Thoracic aorta (tissue), 2 donors: ENCODE results near the gene WSCD2. TPM values are rescaled to one million over a fixed set of nuclear protein-coding genes. Genes with fewer than 3 reads are reported as not detected.

Experiments used
- ATAC-seq: fragments of 150-250 bp; one replicate; pipeline ENCODE4 v1.8.0; 2017; ENCODE audit warnings: low read depth; ENCODE audit not compliant: insufficient number of reproducible peaks, low FRiP score
- DNase-seq: peaks from one replicate; pipeline ENCODE4 v3.0.0-alpha.2; 2020; ENCODE audit warnings: low spot score
- H3K27ac ChIP-seq, 2 donors: fragments of 200-600 bp; sonication (generic); 1 replicate in 1 of 2; 2 replicates in 1 of 2; pipeline ENCODE4 v1.5.1; 2016; ENCODE audit warnings: mild to moderate bottlenecking in 2 of 2, moderate library complexity in 2 of 2
- H3K27me3 ChIP-seq: fragments of 200-600 bp; sonication (generic); replicated peaks from 2 replicates; pipeline ENCODE4 v1.6.0; 2016; ENCODE audit warnings: mild to moderate bottlenecking; ENCODE audit not compliant: insufficient read depth
- H3K36me3 ChIP-seq: fragments of 200-600 bp; sonication (generic); one replicate; pipeline ENCODE4 v1.5.1; 2016
- H3K4me1 ChIP-seq, 2 donors: fragments of 200-600 bp; sonication (generic); 1 replicate in 1 of 2; 2 replicates in 1 of 2; pipeline versions ENCODE4 v1.5.1 to v1.6.0; 2016; ENCODE audit warnings: low read depth in 2 of 2, mild to moderate bottlenecking in 1 of 2; ENCODE audit not compliant: control insufficient read depth in 1 of 2
- H3K4me3 ChIP-seq: fragments of 200-600 bp; sonication (generic); 2 replicates; pipeline ENCODE4 v1.5.1; 2016; ENCODE audit warnings: mild to moderate bottlenecking
- H3K9me3 ChIP-seq: fragments of 200-600 bp; sonication (generic); 2 replicates; pipeline ENCODE4 v1.5.1; 2016
- total RNA-seq, 2 donors: library from RNA; depleted of rRNA; stranded (reverse); fragments of >200 nt; gene quantifications; one replicate each; pipeline versions ENCODE4 v1.1.0 to v1.2.3, GENCODE V29; 2016
- TF ChIP-seq, protein P1 (sequence below): fragments of 200-600 bp; sonication (generic); IDR thresholded peaks from one replicate; pipeline ENCODE4 v1.5.1; 2019; ENCODE audit warnings: antibody characterized with exemption

WSCD2 gene
- total RNA-seq, 2 donors from 2014 or later, result 3.3 to 6.9 TPM

DNA sequence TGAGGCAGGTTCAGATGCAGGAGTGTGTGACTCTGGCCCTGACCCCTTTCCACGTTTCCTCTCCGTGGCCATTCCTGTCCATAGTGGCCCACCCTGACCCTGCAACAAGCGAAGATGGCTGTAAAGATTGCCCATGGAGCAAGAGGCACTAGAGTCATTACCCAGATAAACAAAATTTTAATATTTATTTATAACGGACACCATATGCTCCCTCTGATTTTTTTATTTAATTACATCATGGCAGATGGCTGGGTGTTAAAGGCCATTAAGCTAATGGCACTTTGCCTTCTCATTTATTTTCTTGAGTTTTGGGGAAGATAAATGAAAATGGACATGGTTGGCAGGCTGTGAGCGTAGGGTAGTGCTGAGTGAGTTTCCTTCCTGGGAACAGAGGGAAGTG, 58.7 kb downstream of the WSCD2 start:
- DNase-seq (no peak), ATAC-seq (no peak)
- H3K4me3 ChIP-seq, result no peak overlapping the region
- no peaks in the 10 kb centered on the region for H3K9me3 ChIP-seq
- TF ChIP-seq, protein P1, sequence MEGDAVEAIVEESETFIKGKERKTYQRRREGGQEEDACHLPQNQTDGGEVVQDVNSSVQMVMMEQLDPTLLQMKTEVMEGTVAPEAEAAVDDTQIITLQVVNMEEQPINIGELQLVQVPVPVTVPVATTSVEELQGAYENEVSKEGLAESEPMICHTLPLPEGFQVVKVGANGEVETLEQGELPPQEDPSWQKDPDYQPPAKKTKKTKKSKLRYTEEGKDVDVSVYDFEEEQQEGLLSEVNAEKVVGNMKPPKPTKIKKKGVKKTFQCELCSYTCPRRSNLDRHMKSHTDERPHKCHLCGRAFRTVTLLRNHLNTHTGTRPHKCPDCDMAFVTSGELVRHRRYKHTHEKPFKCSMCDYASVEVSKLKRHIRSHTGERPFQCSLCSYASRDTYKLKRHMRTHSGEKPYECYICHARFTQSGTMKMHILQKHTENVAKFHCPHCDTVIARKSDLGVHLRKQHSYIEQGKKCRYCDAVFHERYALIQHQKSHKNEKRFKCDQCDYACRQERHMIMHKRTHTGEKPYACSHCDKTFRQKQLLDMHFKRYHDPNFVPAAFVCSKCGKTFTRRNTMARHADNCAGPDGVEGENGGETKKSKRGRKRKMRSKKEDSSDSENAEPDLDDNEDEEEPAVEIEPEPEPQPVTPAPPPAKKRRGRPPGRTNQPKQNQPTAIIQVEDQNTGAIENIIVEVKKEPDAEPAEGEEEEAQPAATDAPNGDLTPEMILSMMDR, result no peak
- no peak overlapping the region for H3K27ac ChIP-seq
- H3K4me1 ChIP-seq, result no peaks in the 10 kb centered on the region
- no peaks in the 10 kb centered on the region for H3K36me3 ChIP-seq
- no peaks in the 10 kb centered on the region for H3K27me3 ChIP-seq

DNA sequence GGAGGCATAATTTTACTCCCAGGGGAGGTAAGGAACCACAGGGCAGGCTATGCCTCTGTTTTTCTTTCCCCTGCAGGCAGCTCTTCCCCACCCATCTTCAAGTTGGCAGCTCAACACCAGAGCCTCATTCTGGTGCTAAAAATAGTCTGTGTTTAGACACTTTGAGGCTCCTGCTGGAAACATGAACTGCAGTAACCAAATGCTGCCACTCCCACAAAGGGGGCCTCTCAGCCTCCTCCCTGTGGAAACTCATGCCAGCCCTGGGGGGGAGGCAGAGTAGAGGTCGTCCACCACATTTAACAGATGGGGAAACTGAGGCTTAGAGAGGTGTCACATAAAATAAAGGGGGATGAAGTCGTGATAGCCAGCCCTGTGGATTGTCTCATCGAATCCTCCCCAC, 61.4 kb downstream of the WSCD2 start:
- Histone ChIP-seq H3K9me3 (no peaks in the 10 kb centered on the region), H3K27ac (no peak overlapping the region)
- ATAC-seq, result no peak

DNA sequence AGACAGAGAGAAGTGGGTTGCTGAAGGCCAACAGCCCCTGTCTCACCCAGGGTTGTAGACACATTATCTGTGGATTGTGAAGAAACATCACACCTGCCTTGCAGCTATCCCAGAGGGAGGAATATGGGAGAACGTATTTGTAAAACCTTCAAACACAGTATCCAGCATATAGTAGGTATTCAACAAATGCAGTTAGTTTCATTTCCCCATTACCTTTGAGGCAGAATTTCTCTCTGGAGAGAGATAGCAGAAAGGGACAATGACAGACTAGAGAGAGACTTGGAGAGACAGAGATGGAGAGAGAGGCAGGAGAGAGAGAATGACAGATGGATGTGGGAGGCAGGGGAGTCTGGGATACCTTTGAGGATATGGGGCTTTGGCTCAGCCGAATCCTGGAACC, 62.0 kb downstream of the WSCD2 start:
- H3K36me3 ChIP-seq, result no peaks in the 10 kb centered on the region
- ATAC-seq, result no peak
- no peak overlapping the region for H3K27ac ChIP-seq
- H3K27me3 ChIP-seq, result no peaks in the 10 kb centered on the region
- no peak for DNase-seq
- TF ChIP-seq, protein P1, result no peak
- no peaks in the 10 kb centered on the region for H3K4me1 ChIP-seq
- H3K9me3 ChIP-seq, result no peaks in the 10 kb centered on the region
- no peak overlapping the region for H3K4me3 ChIP-seq

More for the DNA sequence above, 61.4 kb downstream of the WSCD2 start:
- TF ChIP-seq, protein P1, result no peak
- Histone ChIP-seq H3K27me3 (no peaks in the 10 kb centered on the region), H3K36me3 (no peaks in the 10 kb centered on the region), H3K4me1 (no peaks in the 10 kb centered on the region), H3K4me3 (no peak overlapping the region)
- no peak for DNase-seq

DNA sequence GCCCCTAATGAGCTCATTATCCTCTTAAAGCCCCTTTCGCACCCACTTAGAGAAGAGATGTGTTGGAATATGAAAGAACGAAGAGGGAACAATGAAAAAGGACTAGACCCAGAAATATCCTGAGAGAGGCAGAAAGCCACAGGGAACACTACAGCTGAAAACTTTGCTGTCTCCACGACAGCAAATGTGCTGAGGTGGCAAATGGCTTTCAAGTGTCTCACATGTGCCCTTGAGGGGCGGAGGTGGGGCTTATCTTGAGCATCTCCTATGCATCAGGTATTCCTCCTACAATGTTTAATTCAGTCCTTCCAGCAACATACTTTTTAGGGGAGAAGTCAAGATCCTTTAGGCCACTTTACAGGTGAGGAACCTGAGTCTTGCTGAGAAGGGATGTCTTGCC, 62.9 kb downstream of the WSCD2 start:
- H3K4me3 ChIP-seq, result no peak overlapping the region
- no peak for DNase-seq
- no peak overlapping the region for H3K27ac ChIP-seq
- H3K4me1 ChIP-seq, result no peaks in the 10 kb centered on the region
- H3K36me3 ChIP-seq, result no peaks in the 10 kb centered on the region
- ATAC-seq, result no peak
- no peaks in the 10 kb centered on the region for H3K27me3 ChIP-seq
- TF ChIP-seq, protein P1, result no peak
- H3K9me3 ChIP-seq, result no peaks in the 10 kb centered on the region

DNA sequence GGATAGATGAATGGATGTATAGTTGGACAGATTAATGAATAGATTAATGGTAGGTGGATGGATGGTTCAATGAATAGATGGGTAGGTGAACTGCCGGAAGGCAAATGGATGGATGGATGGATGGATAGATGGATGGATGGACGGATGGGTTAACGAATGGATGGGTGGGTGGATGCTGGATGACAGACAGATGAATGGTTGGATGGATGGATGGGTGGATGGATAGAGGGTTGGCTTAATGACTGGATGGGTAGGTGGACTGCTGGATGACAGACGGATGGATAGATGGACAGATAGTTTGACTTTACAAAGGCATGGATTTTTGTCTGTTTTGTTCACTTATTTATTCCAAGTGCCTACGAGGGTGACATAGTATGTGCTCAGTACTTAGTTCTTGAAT, 64.4 kb downstream of the WSCD2 start:
- Histone ChIP-seq H3K4me3 (no peak overlapping the region), H3K4me1 (no peaks in the 10 kb centered on the region), H3K36me3 (no peaks in the 10 kb centered on the region), H3K9me3 (no peaks in the 10 kb centered on the region), H3K27me3 (no peaks in the 10 kb centered on the region), H3K27ac (no peak overlapping the region)
- DNase-seq (no peak), ATAC-seq (no peak)
- TF ChIP-seq, protein P1, result no peak
